Loucy (cell line): ENCODE data around the gene EML1.

Experiments used
- EZH2phosphoT487 ChIP-seq: fragments of 200-600 bp; IDR thresholded peaks from 2 replicates; pipeline ENCODE4 v1.6.1; 2018; ENCODE audit warnings: antibody characterized with exemption, mild to moderate bottlenecking, moderate library complexity, borderline replicate concordance
- TF ChIP-seq, protein P1 (sequence below): fragments of 200-600 bp; sonication (generic); conservative IDR thresholded peaks from 2 replicates; pipeline ENCODE4 v1.5.1; 2014; ENCODE audit warnings: mild to moderate bottlenecking, antibody characterized with exemption, low read length

DNA sequence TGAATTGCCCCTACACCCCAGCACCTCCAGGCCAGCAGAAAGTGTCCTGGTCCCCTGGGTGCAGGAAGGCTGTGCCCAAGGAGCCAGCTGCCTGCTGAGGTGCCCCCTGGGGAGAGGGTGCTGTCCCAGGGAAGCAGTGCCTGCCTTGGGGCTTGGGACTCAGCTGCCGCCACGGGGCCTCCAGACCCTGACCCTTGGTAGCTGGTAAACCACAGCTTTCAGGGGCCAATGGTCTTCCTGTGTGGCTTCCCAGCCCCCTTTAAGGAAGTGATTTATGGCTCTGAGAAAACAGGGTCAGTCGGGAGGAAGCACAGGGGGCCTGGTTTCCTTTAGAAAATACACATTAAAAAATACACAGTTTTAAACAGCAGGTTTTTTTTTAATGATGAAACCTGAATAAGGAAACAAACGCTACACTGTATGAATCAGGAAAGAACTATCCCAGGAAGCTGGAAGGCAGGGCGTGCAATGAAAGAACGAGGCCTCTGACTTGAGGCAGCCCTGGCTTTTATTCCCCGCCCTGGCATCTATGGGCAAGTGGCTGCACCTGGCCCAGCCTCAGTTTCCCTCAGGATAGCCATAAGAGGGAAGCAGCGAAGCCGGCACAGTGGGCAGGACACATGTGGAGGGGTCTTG, 40.6 kb upstream of the EML1 start:
- TF ChIP-seq, protein P1, sequence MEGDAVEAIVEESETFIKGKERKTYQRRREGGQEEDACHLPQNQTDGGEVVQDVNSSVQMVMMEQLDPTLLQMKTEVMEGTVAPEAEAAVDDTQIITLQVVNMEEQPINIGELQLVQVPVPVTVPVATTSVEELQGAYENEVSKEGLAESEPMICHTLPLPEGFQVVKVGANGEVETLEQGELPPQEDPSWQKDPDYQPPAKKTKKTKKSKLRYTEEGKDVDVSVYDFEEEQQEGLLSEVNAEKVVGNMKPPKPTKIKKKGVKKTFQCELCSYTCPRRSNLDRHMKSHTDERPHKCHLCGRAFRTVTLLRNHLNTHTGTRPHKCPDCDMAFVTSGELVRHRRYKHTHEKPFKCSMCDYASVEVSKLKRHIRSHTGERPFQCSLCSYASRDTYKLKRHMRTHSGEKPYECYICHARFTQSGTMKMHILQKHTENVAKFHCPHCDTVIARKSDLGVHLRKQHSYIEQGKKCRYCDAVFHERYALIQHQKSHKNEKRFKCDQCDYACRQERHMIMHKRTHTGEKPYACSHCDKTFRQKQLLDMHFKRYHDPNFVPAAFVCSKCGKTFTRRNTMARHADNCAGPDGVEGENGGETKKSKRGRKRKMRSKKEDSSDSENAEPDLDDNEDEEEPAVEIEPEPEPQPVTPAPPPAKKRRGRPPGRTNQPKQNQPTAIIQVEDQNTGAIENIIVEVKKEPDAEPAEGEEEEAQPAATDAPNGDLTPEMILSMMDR, result no peak; the same call in 1 of the 2 replicates
- TF ChIP-seq EZH2phosphoT487, result no peak
